Measurements from ENCODE around the gene IQGAP3.

The IQGAP3 gene

DNA sequence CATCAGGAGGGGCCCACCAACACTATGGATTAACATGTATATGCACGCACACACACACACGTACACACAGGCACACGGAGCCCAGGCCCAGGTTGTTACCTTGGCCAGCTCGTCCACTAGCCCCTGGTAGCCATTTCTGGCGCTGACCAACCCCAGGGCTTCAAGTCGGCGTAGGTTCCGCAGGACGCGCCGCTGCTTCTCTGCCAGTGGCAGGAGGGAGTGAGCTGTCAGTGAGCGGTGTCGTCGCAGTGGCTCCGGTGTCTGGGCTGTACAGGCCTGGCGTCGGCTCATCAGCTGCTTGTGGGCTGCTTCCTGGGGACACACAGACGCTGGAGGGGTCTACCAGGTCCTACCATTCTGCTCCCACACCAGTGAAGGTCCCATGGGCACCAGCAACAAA, 42.4 kb downstream of the IQGAP3 start:
- Histone ChIP-seq H3K27me3 (ENCODE audit: low read depth, low read length) (no peaks in the 10 kb centered on the region), H3K79me2 (ENCODE audit: low read length) (no peaks in the 10 kb centered on the region), H3K4me1 (ENCODE audit: low read length) (peaks cover 5% of the 10 kb centered on the region), H3K4me3 (ENCODE audit: low read length) (no peak overlapping the region), H3K9me3 (ENCODE audit: insufficient read depth, low read length) (no peaks in the 10 kb centered on the region), H3K27ac (ENCODE audit: low read length) (no peak overlapping the region), H3K36me3 (replicated peaks; ENCODE audit: low read depth, low read length) (no peaks in the 10 kb centered on the region), H3K4me2 (ENCODE audit: low read length) (no peak overlapping the region), H2AFZ (ENCODE audit: low read depth, low read length) (no peak overlapping the region), H4K20me1 (ENCODE audit: insufficient read depth, low read length) (no peaks in the 10 kb centered on the region), H3K9ac (ENCODE audit: low read length) (no peak overlapping the region)
- no peak for TF ChIP-seq EZH2phosphoT487 (IDR thresholded peaks at IDR 0.05; ENCODE audit: low read depth)
- TF ChIP-seq, protein P1, sequence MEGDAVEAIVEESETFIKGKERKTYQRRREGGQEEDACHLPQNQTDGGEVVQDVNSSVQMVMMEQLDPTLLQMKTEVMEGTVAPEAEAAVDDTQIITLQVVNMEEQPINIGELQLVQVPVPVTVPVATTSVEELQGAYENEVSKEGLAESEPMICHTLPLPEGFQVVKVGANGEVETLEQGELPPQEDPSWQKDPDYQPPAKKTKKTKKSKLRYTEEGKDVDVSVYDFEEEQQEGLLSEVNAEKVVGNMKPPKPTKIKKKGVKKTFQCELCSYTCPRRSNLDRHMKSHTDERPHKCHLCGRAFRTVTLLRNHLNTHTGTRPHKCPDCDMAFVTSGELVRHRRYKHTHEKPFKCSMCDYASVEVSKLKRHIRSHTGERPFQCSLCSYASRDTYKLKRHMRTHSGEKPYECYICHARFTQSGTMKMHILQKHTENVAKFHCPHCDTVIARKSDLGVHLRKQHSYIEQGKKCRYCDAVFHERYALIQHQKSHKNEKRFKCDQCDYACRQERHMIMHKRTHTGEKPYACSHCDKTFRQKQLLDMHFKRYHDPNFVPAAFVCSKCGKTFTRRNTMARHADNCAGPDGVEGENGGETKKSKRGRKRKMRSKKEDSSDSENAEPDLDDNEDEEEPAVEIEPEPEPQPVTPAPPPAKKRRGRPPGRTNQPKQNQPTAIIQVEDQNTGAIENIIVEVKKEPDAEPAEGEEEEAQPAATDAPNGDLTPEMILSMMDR (IDR thresholded peaks at IDR 0.05; ENCODE audit: low read depth, low read length) = no peak

DNA sequence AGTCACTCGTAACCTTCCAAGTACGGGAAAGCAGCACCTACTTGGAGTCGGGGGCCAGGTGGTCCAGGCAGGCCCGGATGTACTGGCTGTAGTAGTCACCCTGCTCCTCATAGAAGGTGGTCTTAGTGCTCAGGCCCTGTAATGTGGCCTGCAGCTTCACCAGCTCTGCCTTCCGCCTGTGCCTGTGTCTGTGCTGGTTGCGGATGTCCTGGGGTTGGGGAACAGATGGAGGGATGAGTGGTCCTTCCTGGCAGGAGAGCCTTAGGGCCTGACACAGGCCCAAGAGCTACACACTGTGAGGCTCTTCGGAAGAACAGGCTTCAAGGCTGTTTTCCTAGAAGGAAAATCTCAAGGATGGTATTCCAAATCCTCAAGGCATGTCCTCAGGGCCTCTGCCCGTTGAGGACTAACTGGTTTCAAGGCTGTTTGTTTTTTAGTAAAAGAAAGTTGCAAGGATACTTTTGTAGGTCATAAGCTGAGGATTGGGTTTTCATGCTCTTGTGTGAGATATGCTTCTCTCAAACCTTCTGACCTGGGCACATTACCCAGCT, 43.4 kb downstream of the IQGAP3 start:
- Histone ChIP-seq H3K4me1 (ENCODE audit: low read length) (peaks cover 15% of the 10 kb centered on the region), H3K27ac (ENCODE audit: low read length) (no peak overlapping the region), H3K36me3 (replicated peaks; ENCODE audit: low read depth, low read length) (no peaks in the 10 kb centered on the region), H4K20me1 (ENCODE audit: insufficient read depth, low read length) (no peaks in the 10 kb centered on the region), H3K9ac (ENCODE audit: low read length) (no peak overlapping the region), H2AFZ (ENCODE audit: low read depth, low read length) (no peak overlapping the region), H3K9me3 (ENCODE audit: insufficient read depth, low read length) (no peaks in the 10 kb centered on the region), H3K4me2 (ENCODE audit: low read length) (no peak overlapping the region), H3K27me3 (ENCODE audit: low read depth, low read length) (no peaks in the 10 kb centered on the region), H3K4me3 (ENCODE audit: low read length) (no peak overlapping the region), H3K79me2 (ENCODE audit: low read length) (no peaks in the 10 kb centered on the region)
- TF ChIP-seq, protein P1 (IDR thresholded peaks at IDR 0.05; ENCODE audit: low read depth, low read length) = no peak

DNA sequence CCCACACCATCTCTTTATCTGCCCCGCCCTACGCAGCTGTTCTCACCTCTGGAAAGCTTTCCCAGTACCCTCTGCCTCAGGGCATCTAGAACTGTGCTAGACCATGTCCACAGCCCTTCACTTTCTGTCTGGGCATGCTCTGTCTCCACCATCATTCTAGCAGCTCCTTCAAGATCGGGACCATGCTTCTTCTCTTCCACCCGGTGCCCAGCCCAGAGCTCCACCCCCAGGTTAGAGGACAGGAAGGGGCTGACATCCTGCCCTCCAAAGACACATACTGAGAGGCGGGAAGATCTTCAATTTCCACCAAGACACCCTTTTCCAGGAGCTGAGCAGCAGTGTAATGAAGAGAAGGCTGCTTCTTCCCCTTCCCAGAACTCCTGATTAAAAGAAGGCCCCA, 44.1 kb downstream of the IQGAP3 start:
- H3K4me3 ChIP-seq (ENCODE audit: low read length) = no peak overlapping the region
- no peak overlapping the region for H3K4me2 ChIP-seq (ENCODE audit: low read length)
- H3K4me1 ChIP-seq (ENCODE audit: low read length) = peaks cover 15% of the 10 kb centered on the region
- no peaks in the 10 kb centered on the region for H3K9me3 ChIP-seq (ENCODE audit: insufficient read depth, low read length)
- no peaks in the 10 kb centered on the region for H4K20me1 ChIP-seq (ENCODE audit: insufficient read depth, low read length)
- H3K79me2 ChIP-seq (ENCODE audit: low read length) = no peaks in the 10 kb centered on the region
- H3K9ac ChIP-seq (ENCODE audit: low read length) = no peak overlapping the region
- no peak overlapping the region for H3K27ac ChIP-seq (ENCODE audit: low read length)
- H3K36me3 ChIP-seq (replicated peaks; ENCODE audit: low read depth, low read length) = no peaks in the 10 kb centered on the region
- TF ChIP-seq, protein P1 (IDR thresholded peaks at IDR 0.05; ENCODE audit: low read depth, low read length) = no peak
- TF ChIP-seq EZH2phosphoT487 (IDR thresholded peaks at IDR 0.05; ENCODE audit: low read depth) = no peak
- no peak overlapping the region for H2AFZ ChIP-seq (ENCODE audit: low read depth, low read length)
- no peaks in the 10 kb centered on the region for H3K27me3 ChIP-seq (ENCODE audit: low read depth, low read length)

- H2AFZ ChIP-seq (ENCODE audit: low read depth, low read length) = no peak overlapping the region
- no peaks in the 10 kb centered on the region for H3K27me3 ChIP-seq (ENCODE audit: low read depth, low read length)
- H3K4me1 ChIP-seq (ENCODE audit: low read length) = peaks cover 15% of the 10 kb centered on the region
- no peak for TF ChIP-seq EZH2phosphoT487 (IDR thresholded peaks at IDR 0.05; ENCODE audit: low read depth)
- TF ChIP-seq, protein P1 (IDR thresholded peaks at IDR 0.05; ENCODE audit: low read depth, low read length) = no peak
- no peak overlapping the region for H3K4me2 ChIP-seq (ENCODE audit: low read length)
- H3K36me3 ChIP-seq (replicated peaks; ENCODE audit: low read depth, low read length) = no peaks in the 10 kb centered on the region
- H3K79me2 ChIP-seq (ENCODE audit: low read length) = no peaks in the 10 kb centered on the region
- no peaks in the 10 kb centered on the region for H4K20me1 ChIP-seq (ENCODE audit: insufficient read depth, low read length)
- H3K4me3 ChIP-seq (ENCODE audit: low read length) = no peak overlapping the region
- H3K9me3 ChIP-seq (ENCODE audit: insufficient read depth, low read length) = no peaks in the 10 kb centered on the region
- no peak overlapping the region for H3K27ac ChIP-seq (ENCODE audit: low read length)
- no peak overlapping the region for H3K9ac ChIP-seq (ENCODE audit: low read length)
These were observed 44.8 kb downstream of the IQGAP3 start for GRCh38 chr1:156527584-156527983.
